Frontal cortex (tissue), 4 donors: ENCODE data around the gene COA8. TPM values are rescaled to one million over a fixed set of nuclear protein-coding genes. Genes with fewer than 3 reads are reported as not detected.

Experiments used
- DNase-seq, 2 donors: peaks; one replicate each; pipeline ENCODE4 v3.0.0; 2012; ENCODE audit warnings: low spot score in 2 of 2
- FAIRE-seq: peaks from 2 replicates; lab custom pipeline; 2012; peaks lifted over from hg19 to GRCh38; lab: Jason Lieb, UNC
- total RNA-seq: library from RNA; depleted of rRNA; stranded (reverse); fragments of >200 nt; gene quantifications from one replicate; pipeline ENCODE4 v1.2.3, GENCODE V29; 2014
- donor health status: control.
- donor health status: control.
- donor health status: control.

Gene COA8
- total RNA-seq, 1 donor from 2014 or later = 38.3 TPM

GRCh38 chr14:103545915-103546651 lies 16.7 kb upstream of the COA8 start:
- DNase-seq (no peak), FAIRE-seq (no peak)

GRCh38 chr14:103546652-103547454 lies 15.9 kb upstream of the COA8 start:
- peak; percentile 80 to 87 for DNase-seq
- no peak for FAIRE-seq

GRCh38 chr14:103547455-103547940 lies 15.3 kb upstream of the COA8 start:
- FAIRE-seq = no peak

GRCh38 chr14:103547941-103548462 lies 14.8 kb upstream of the COA8 start:
- no peak for DNase-seq
- FAIRE-seq = no peak

More at GRCh38 chr14:103547455-103547940, 15.3 kb upstream of the COA8 start:
- DNase-seq = no peak

GRCh38 chr14:103548463-103549351 lies 14.1 kb upstream of the COA8 start:
- DNase-seq (peak in 1 of 2 donors; percentile 58), FAIRE-seq (no peak)

GRCh38 chr14:103549361-103550311 lies 13.1 kb upstream of the COA8 start:
- DNase-seq (peak; percentile 74 to 82), FAIRE-seq (no peak)

GRCh38 chr14:103550451-103551337 lies 12.1 kb upstream of the COA8 start:
- no peak for FAIRE-seq
- no peak for DNase-seq

- no peak for FAIRE-seq
- no peak for DNase-seq
These were observed 11.4 kb upstream of the COA8 start for GRCh38 chr14:103551338-103551762.

- DNase-seq (no peak), FAIRE-seq (no peak)
These were observed 10.5 kb upstream of the COA8 start for GRCh38 chr14:103552011-103552845.

GRCh38 chr14:103552846-103553210 lies 9.9 kb upstream of the COA8 start:
- FAIRE-seq (no peak), DNase-seq (no peak)

GRCh38 chr14:103555559-103556337 lies 7.0 kb upstream of the COA8 start:
- no peak for FAIRE-seq
- no peak for DNase-seq

- DNase-seq (no peak), FAIRE-seq (no peak)
These were observed 5.6 kb upstream of the COA8 start for GRCh38 chr14:103556946-103557758.

- no peak for DNase-seq
- no peak for FAIRE-seq
These were observed 4.5 kb upstream of the COA8 start for GRCh38 chr14:103558071-103558882.

- DNase-seq = no peak
- FAIRE-seq = no peak
These were observed 3.0 kb upstream of the COA8 start for GRCh38 chr14:103559766-103560165.
